GM10248 (cell line): Measurements from ENCODE around the gene OVOL3.

Experiments
- CTCF ChIA-PET: fragments of 300-600 bp; sonication (Branson Sonifier 250); formaldehyde crosslinking; extraction: SDS; loops from one replicate; lab custom pipeline; 2021; ENCODE audit warnings: antibody characterized with exemption; lab: Yijun Ruan, JAX
- POLR2A ChIA-PET: fragments of 350-650 bp; sonication (Branson Sonifier 250); formaldehyde crosslinking; extraction: SDS; loops from one replicate; lab custom pipeline; 2020; ENCODE audit warnings: antibody characterized with exemption; lab: Yijun Ruan, JAX
- DNase-seq: peaks from one replicate; pipeline ENCODE4 v3.0.0; 2012; ENCODE audit errors: extremely low spot score
- TF ChIP-seq, protein P1 (sequence below): IDR thresholded peaks from 2 replicates; pipeline ENCODE4 v1.5.1; 2012; ENCODE audit warnings: mild to moderate bottlenecking, low read depth; ENCODE audit errors: extremely low read depth, missing control alignments, control extremely low read depth

The OVOL3 gene

DNA sequence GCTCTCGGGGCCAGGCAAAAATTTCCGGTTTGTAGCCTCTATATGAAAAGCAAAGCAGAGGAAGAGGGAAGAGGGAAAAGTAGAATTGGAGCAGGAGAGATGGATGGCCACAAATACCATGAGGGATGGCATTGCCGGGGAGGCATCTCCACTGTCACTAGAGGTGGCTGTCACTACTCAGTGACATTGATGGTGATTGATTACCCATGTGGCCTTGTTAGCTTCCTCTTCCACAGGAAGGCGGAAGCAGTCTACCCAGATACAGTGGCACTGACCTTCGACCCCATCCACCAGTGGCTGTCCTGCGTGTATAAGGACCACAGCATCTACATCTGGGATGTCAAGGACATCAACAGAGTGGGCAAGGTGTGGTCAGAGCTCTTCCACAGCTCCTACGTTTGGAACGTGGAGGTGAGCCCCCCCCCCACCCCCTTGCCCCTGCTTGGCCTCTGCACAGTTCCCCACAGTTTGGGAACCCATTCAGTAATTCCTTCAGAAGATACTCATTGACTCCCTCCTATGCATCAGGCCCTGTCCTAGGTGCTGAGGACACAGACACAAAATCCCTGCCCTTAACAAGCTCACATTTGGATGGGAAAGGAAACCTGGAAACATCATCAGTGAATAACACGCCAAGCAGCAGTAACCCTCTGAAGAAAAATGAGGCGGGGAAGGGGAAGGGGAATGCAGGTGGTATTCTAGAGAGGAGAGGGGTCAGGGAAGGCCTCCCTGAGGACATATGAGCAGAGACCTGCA lies 37.6 kb upstream of the OVOL3 start:
- ChIA-PET POLR2A (no interaction called here), CTCF (interaction anchor here (0.9 to 1.4 kb wide), 6 partner anchors 10 to 19 kb away, joined by 3 to 7 read pairs (median 4); partner anchors contain the start of gene THAP8)
- TF ChIP-seq, protein P1, sequence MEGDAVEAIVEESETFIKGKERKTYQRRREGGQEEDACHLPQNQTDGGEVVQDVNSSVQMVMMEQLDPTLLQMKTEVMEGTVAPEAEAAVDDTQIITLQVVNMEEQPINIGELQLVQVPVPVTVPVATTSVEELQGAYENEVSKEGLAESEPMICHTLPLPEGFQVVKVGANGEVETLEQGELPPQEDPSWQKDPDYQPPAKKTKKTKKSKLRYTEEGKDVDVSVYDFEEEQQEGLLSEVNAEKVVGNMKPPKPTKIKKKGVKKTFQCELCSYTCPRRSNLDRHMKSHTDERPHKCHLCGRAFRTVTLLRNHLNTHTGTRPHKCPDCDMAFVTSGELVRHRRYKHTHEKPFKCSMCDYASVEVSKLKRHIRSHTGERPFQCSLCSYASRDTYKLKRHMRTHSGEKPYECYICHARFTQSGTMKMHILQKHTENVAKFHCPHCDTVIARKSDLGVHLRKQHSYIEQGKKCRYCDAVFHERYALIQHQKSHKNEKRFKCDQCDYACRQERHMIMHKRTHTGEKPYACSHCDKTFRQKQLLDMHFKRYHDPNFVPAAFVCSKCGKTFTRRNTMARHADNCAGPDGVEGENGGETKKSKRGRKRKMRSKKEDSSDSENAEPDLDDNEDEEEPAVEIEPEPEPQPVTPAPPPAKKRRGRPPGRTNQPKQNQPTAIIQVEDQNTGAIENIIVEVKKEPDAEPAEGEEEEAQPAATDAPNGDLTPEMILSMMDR, result no peak
- no peak for DNase-seq

DNA sequence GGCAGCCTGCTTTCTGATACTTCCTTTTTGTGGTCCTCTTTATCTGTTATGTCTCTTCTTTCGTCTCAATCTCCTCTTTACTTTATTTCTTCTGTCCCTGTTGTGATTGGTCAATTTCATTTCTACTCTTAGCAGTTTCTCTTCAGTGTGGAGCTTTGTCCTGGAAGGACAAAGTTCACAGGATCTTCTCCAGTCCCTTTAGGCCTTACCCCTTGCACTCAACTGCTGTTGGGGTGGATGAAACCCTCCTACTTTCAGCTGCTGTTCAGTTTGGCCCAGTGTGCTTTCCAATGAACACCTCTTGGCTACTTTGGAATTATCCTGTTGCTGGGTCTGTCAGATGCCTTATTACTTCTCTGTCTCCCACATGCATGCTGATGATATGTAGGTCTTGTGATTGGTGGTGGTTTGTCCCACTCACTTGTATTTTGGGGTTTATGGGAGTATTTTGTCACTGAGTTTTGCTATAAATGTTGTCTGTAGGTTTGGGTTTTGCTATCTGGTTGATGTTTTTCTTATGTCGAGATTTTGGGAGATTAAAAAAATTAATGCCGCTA lies 31.5 kb upstream of the OVOL3 start:
- POLR2A ChIA-PET, result interaction anchor here (0.6 kb wide), 1 partner anchor 9 kb away, joined by 5 read pairs; no protein-coding TSS in a partner anchor
- CTCF ChIA-PET, result interaction anchor here (0.6 kb wide), 1 partner anchor 19 kb away, joined by 3 read pairs; no protein-coding TSS in a partner anchor
- no peak for DNase-seq
- TF ChIP-seq, protein P1, result no peak

DNA sequence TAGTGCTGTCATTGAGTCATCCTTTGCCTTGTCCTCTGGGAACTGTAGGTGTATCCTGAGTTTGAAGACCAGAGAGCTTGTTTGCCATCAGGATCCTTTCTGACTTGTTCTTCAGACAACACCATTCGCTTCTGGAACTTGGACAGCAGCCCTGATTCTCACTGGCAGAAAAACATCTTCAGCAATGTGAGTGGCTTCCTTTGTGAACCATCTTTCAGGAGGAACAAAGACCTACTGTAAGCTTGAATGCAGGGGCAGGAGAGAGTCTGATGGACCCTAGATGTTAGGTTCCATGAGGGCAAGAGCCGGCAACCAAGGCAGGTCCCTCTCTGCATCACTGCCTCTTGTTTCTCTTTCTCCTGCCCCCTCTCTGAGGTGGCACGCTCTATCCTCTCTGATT lies 29.6 kb upstream of the OVOL3 start:
- CTCF ChIA-PET, result interaction anchor here (1.4 kb wide), 1 partner anchor 14 kb away, joined by 3 read pairs; no protein-coding TSS in a partner anchor
- DNase-seq, result no peak
- POLR2A ChIA-PET, result no interaction called here
- TF ChIP-seq, protein P1, result no peak

DNA sequence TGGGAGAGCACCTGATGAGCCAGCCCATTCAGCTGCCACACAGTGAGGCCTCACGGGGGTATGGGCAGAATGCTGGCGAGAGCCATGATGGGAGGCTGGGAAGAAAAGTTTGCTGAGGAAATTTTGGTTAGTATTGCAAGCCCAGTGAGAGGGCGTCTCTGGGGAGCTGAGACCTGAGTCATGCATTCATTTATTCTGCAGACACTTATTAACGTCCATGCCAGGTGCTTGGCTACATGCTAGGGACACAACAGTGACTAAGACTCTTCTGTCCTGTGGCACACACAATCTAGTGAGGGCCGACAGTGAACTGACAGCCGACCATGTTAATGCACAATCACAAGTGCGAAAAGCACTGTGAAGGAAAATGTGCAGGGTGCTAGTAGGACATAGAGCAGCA lies 29.0 kb upstream of the OVOL3 start:
- TF ChIP-seq, protein P1, result no peak
- POLR2A ChIA-PET, result no interaction called here
- no peak for DNase-seq
- CTCF ChIA-PET, result interaction anchor here (1.4 to 1.6 kb wide), 2 partner anchors 8 to 15 kb away, joined by 3 read pairs; no protein-coding TSS in a partner anchor

DNA sequence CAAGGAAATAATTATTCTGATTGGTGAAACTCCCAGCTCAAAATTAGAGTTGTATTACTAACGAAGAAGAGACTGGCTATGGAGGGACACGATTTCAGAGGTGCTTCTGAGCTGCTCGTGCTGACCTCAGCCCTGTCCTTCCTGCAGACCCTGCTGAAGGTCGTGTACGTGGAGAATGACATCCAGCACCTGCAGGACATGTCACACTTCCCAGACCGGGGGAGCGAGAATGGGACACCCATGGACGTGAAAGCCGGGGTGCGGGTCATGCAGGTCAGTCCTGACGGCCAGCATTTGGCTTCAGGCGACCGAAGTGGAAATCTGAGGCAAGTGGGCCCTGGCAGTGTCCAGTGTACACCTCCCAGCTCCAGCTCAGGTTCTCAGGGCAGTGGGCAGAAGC lies 28.0 kb upstream of the OVOL3 start:
- TF ChIP-seq, protein P1, result no peak
- POLR2A ChIA-PET, result no interaction called here
- CTCF ChIA-PET, result interaction anchor here (1.3 to 1.9 kb wide), 5 partner anchors 9 to 22 kb away, joined by 3 to 8 read pairs (median 4); no protein-coding TSS in a partner anchor

DNA sequence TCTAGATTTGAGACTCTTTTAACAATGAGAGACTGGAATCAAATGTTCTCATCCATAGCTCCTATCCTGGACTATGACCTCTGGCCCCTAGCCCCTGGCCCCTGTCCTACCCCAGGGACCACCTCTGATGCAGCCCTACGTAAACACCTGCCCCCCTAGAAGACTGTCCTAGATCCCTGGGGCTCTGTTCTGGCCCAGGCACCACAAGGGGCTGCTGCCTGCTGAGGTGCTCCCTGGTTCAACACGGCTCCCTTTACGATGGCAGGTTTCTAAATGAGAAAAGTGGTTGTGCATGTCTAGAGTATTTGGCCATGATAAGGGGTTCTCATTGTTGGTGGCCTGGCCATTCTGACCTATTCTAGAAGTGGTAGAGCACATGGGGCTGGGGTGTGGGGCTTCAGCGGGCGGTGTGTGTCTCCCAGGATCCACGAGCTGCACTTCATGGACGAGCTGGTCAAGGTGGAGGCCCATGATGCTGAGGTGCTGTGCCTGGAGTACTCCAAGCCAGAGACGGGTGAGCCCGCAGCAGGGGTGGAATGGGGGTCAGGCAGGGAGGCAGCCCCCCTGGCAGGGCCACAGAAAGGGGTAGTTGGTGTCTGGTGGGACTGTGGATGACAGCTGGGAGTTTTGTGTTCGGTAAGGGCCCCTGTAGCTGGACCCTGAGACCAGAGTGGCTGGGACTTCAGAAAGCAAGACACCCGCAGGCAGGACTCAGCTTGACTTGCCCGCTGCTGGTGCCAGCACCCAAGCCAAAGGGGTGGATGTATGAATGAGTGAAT lies 26.5 kb upstream of the OVOL3 start:
- TF ChIP-seq, protein P1, result no peak
- POLR2A ChIA-PET, result no interaction called here
- no peak for DNase-seq
- CTCF ChIA-PET, result interaction anchor here (1.3 to 1.9 kb wide), 4 partner anchors 14 to 23 kb away, joined by 3 to 8 read pairs (median 4); no protein-coding TSS in a partner anchor

More for the DNA sequence above, 28.0 kb upstream of the OVOL3 start:
- DNase-seq, result no peak
